ENCODE measurements around the gene KCNK2.

The KCNK2 gene

DNA sequence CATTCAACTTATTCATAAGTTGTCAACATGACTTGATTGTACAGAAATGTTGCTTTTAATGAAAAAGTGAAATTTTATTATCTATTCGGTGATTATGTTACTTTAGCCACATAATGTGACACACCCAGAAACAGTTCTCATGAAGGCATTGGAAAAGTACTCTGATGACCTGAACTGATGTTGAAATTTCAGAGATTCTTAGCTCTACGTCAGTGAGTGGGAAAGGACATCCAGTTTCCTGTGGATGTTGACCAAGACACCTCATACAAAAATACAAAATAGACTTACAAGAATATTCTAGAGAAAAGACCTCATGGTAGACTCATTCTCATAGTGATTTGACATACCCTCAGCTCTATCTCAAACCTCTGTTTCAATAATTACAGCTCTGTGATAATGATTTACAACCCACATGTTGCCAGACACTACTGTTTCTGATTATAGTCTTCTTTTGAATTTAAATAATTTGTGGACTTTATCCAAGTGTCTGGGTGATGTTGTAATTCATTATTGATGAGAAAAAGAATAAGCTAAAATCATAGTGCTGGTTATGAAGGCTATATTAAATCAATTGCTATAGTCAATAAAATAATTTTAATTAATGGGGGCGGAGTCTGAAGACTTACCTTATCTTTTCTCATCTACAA is 37.3 kb downstream of the KCNK2 start:
- Histone ChIP-seq H3K27ac (no peak overlapping the region), H3K9ac (ENCODE audit: insufficient read length) (no peak overlapping the region), H3K36me3 (ENCODE audit: insufficient read depth, low read length) (no peaks in the 10 kb centered on the region), H3K4me3 (no peak overlapping the region), H3K9me3 (ENCODE audit: low read depth, low read length) (0 out of 2 replicates have a peak, but pooled peaks cover 2% of the 10 kb centered on the region)
- DNase-seq (ENCODE audit: low read depth, low spot score): no peak
- TF ChIP-seq POLR2AphosphoS5 (IDR thresholded peaks at IDR 0.05; ENCODE audit: borderline replicate concordance, low read depth, low read length): no peak

DNA sequence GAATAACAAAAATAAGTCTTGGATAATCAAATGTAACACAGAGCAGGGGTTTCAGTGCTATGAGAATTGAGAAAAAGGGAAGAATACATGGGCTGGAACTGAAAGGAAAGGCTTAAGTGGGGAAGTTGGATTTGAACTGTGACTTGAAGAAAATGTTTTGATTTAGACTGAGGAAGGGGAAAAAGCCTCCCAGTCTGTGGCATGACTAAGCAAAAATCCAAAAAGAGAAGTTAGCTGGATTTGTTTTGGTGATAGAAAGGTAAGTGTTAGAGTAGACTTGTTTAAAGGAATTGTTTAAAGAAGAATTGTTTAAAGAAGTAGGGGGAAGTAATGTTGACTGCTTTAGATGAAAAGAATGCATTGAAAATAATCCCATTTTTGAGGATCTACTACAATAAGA is 46.0 kb downstream of the KCNK2 start:
- no peak overlapping the region for H3K9ac ChIP-seq (ENCODE audit: insufficient read length)
- H3K27ac ChIP-seq: no peak overlapping the region
- no peak for DNase-seq (ENCODE audit: low read depth, low spot score)
- no peak overlapping the region for H3K4me3 ChIP-seq
- no peaks in the 10 kb centered on the region for H3K36me3 ChIP-seq (ENCODE audit: insufficient read depth, low read length)
- TF ChIP-seq FOXP2 (optimal IDR thresholded peaks at IDR 0.05; ENCODE audit: control extremely low read depth, extremely low read length, insufficient read depth) (no peak), POLR2AphosphoS5 (IDR thresholded peaks at IDR 0.05; ENCODE audit: borderline replicate concordance, low read depth, low read length) (no peak), EZH2 (IDR thresholded peaks at IDR 0.05) (no peak)
- H3K9me3 ChIP-seq (ENCODE audit: low read depth, low read length): no peaks in the 10 kb centered on the region

DNA sequence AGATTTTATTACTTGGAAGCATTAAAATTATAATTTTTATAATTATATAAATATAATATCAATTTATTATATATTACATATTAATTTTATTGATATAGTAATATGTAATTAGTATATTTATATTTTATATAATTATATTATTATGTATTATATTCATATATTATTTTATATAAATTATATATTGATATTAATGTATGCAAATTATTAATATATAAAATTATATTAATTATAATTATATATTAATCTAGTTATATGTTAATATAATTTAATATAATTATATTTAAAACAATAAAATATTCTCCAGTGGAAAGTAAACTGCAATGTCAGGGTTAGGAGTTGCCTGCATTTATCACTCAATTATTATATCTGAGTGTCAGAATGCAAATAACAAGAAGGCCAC is 48.8 kb downstream of the KCNK2 start:
- Histone ChIP-seq H3K9ac (ENCODE audit: insufficient read length) (no peak overlapping the region), H3K36me3 (ENCODE audit: insufficient read depth, low read length) (no peaks in the 10 kb centered on the region), H3K4me3 (no peak overlapping the region), H3K27ac (no peak overlapping the region), H3K9me3 (ENCODE audit: low read depth, low read length) (no peaks in the 10 kb centered on the region)
- TF ChIP-seq FOXP2 (optimal IDR thresholded peaks at IDR 0.05; ENCODE audit: control extremely low read depth, extremely low read length, insufficient read depth) (no peak), EZH2 (IDR thresholded peaks at IDR 0.05) (no peak), POLR2AphosphoS5 (IDR thresholded peaks at IDR 0.05; ENCODE audit: borderline replicate concordance, low read depth, low read length) (no peak)
- no peak for DNase-seq (ENCODE audit: low read depth, low spot score)

DNA sequence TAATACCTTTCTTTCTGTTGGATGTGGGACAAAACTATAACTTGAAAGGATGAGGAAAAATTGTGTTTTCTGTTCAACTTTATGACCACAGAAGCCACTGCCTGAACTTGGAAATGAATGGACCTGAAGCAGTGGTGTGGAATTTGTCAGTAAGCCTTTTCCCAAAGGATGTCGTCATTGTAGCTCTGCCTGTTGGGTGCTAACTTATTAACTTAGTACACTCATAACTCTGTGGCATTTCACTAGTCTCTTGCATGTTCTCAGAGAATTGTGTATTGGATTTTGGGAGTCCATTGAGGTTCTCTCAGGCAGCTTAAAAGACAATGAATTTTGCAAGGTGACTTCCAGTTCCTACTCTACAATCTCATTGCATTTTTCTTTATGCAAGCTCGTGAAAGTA is 49.6 kb downstream of the KCNK2 start:
- no peaks in the 10 kb centered on the region for H3K36me3 ChIP-seq (ENCODE audit: insufficient read depth, low read length)
- no peaks in the 10 kb centered on the region for H3K9me3 ChIP-seq (ENCODE audit: low read depth, low read length)
- H3K9ac ChIP-seq (ENCODE audit: insufficient read length): no peak overlapping the region
- H3K4me3 ChIP-seq: no peak overlapping the region
- DNase-seq (ENCODE audit: low read depth, low spot score): no peak
- H3K27ac ChIP-seq: no peak overlapping the region
- TF ChIP-seq POLR2AphosphoS5 (IDR thresholded peaks at IDR 0.05; ENCODE audit: borderline replicate concordance, low read depth, low read length) (no peak), EZH2 (IDR thresholded peaks at IDR 0.05) (no peak), FOXP2 (optimal IDR thresholded peaks at IDR 0.05; ENCODE audit: control extremely low read depth, extremely low read length, insufficient read depth) (no peak)

- no peak overlapping the region for H3K27ac ChIP-seq
- TF ChIP-seq POLR2AphosphoS5 (IDR thresholded peaks at IDR 0.05; ENCODE audit: borderline replicate concordance, low read depth, low read length): no peak
- H3K36me3 ChIP-seq (ENCODE audit: insufficient read depth, low read length): no peaks in the 10 kb centered on the region
- no peak for DNase-seq (ENCODE audit: low read depth, low spot score)
- H3K4me3 ChIP-seq: no peak overlapping the region
- no peaks in the 10 kb centered on the region for H3K9me3 ChIP-seq (ENCODE audit: low read depth, low read length)
- H3K9ac ChIP-seq (ENCODE audit: insufficient read length): no peak overlapping the region
These were observed 51.0 kb downstream of the KCNK2 start for GRCh38 chr1:215133532-215133931.

DNA sequence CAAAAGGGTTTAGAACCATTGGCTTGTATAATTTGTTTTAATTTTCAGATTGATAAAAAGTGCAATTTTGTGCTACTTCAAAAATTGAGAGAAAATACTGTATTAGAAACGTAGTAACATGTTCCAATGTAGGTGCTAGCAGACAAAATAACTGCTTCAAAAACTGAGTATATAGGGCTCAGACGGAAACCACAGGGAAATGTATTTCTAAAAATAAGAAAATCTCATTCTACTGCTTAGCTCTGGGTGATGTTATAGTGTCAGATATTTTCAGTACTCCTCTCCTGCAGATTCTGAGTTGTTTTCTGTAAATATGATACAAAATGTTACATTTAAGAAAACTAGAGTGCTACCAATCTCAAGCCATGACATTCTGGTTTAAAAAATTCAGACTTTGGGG is 55.4 kb downstream of the KCNK2 start:
- Histone ChIP-seq H3K36me3 (ENCODE audit: insufficient read depth, low read length) (no peaks in the 10 kb centered on the region), H3K9me3 (ENCODE audit: low read depth, low read length) (peaks cover 5% of the 10 kb centered on the region; the same call in 1 of the 2 replicates), H3K9ac (ENCODE audit: insufficient read length) (no peak overlapping the region), H3K27ac (no peak overlapping the region), H3K4me3 (no peak overlapping the region)
- DNase-seq (ENCODE audit: low read depth, low spot score): no peak
- TF ChIP-seq POLR2AphosphoS5 (IDR thresholded peaks at IDR 0.05; ENCODE audit: borderline replicate concordance, low read depth, low read length) (no peak), EZH2 (IDR thresholded peaks at IDR 0.05) (no peak)

DNA sequence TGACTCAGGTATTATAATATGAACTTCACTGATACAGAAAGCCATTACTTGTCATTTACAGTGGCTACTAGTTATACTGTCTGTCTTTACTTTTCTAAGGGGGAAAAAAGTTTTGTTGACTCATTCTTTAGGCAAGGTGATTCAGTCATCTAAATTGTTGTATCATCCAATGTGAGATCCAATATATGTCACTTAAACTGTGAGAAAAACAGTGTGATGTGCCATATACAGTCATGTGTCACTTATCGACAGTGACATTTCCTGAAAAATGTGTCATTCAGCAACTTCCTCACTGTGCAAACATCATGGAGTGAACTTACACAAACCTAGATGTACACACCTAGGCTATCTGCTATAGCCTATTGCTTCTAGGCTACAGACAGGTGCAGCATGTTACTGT is 57.6 kb downstream of the KCNK2 start:
- Histone ChIP-seq H3K36me3 (ENCODE audit: insufficient read depth, low read length) (no peaks in the 10 kb centered on the region), H3K4me3 (no peak overlapping the region), H3K27ac (no peak overlapping the region), H3K9ac (ENCODE audit: insufficient read length) (no peak overlapping the region), H3K9me3 (ENCODE audit: low read depth, low read length) (peaks cover 5% of the 10 kb centered on the region; the same call in 1 of the 2 replicates)
- DNase-seq (ENCODE audit: low read depth, low spot score): no peak
- no peak for TF ChIP-seq FOXP2 (optimal IDR thresholded peaks at IDR 0.05; ENCODE audit: control extremely low read depth, extremely low read length, insufficient read depth)
- no peak for TF ChIP-seq POLR2AphosphoS5 (IDR thresholded peaks at IDR 0.05; ENCODE audit: borderline replicate concordance, low read depth, low read length)
- TF ChIP-seq EZH2 (IDR thresholded peaks at IDR 0.05): no peak

DNA sequence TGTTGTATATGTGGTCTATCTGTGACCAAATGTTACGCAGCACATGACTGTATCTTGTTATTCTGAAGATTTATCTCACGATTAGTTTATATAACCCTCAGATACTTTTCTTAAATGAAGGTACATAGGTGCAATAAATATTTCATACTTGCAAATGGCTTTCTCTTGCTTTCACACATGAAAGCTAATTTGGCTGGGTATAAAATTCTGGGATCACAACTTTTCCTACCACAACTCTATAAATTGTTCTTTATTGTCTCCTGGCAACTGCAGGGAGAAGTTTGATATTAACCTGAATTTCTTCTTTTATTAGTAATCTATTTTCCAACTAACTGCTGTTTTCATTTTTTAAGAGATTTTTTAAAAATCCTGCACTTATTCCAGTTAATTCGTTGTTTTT is 58.9 kb downstream of the KCNK2 start:
- Histone ChIP-seq H3K9me3 (ENCODE audit: low read depth, low read length) (peaks cover 5% of the 10 kb centered on the region; the same call in 1 of the 2 replicates), H3K9ac (ENCODE audit: insufficient read length) (no peak overlapping the region), H3K27ac (no peak overlapping the region), H3K4me3 (no peak overlapping the region), H3K36me3 (ENCODE audit: insufficient read depth, low read length) (no peaks in the 10 kb centered on the region)
- no peak for TF ChIP-seq EZH2 (IDR thresholded peaks at IDR 0.05)
- TF ChIP-seq POLR2AphosphoS5 (IDR thresholded peaks at IDR 0.05; ENCODE audit: borderline replicate concordance, low read depth, low read length): no peak
- no peak for TF ChIP-seq FOXP2 (optimal IDR thresholded peaks at IDR 0.05; ENCODE audit: control extremely low read depth, extremely low read length, insufficient read depth)
- DNase-seq (ENCODE audit: low read depth, low spot score): no peak

GRCh38 chr1:215143497-215143896 is 61.0 kb downstream of the KCNK2 start:
- TF ChIP-seq FOXP2 (optimal IDR thresholded peaks at IDR 0.05; ENCODE audit: control extremely low read depth, extremely low read length, insufficient read depth): no peak
- no peak for TF ChIP-seq POLR2AphosphoS5 (IDR thresholded peaks at IDR 0.05; ENCODE audit: borderline replicate concordance, low read depth, low read length)
- no peak for TF ChIP-seq EZH2 (IDR thresholded peaks at IDR 0.05)
- Histone ChIP-seq H3K9me3 (ENCODE audit: low read depth, low read length) (peaks cover 5% of the 10 kb centered on the region; the same call in 1 of the 2 replicates), H3K4me3 (no peak overlapping the region), H3K9ac (ENCODE audit: insufficient read length) (no peak overlapping the region), H3K36me3 (ENCODE audit: insufficient read depth, low read length) (no peaks in the 10 kb centered on the region), H3K27ac (no peak overlapping the region)
- DNase-seq (ENCODE audit: low read depth, low spot score): no peak

Measured in SK-N-MC (cell line).